CD4-positive, alpha-beta T cell treated with Interleukin-12 subunit alpha and Interleukin-12 subunit beta, for 1 hour (primary cell): ENCODE data around the gene UBXN1.
"Not testable (repeated sequence)": the region's sequence is repeated elsewhere in the genome, so short reads cannot be mapped to it uniquely, and the experiment has no call there.

ENCODE experiments used
- DNase-seq: peaks from one replicate; pipeline ENCODE4 v3.0.0-alpha.2; 2020

The UBXN1 gene

GRCh38 chr11:62707277-62707861 lies 28.5 kb upstream of the UBXN1 start, which contains the start of the genes BSCL2 and GNG3:
BSCL2 (minus strand) TSS chr11:62707424; CDS start chr11:62707195, 229 bp downstream.
GNG3 (plus strand) TSS chr11:62707676; CDS start chr11:62708296, 620 bp downstream.
- no peak for DNase-seq

GRCh38 chr11:62706850-62707247 lies 28.0 kb upstream of the UBXN1 start:
- DNase-seq: no peak

GRCh38 chr11:62705880-62706849 lies 27.3 kb upstream of the UBXN1 start:
- peak; percentile 95 for DNase-seq

GRCh38 chr11:62705413-62705812 lies 26.5 kb upstream of the UBXN1 start:
- no peak for DNase-seq

GRCh38 chr11:62703921-62704320 lies 25.0 kb upstream of the UBXN1 start:
- not testable (repeated sequence) for DNase-seq

GRCh38 chr11:62702246-62702645 lies 23.4 kb upstream of the UBXN1 start:
- DNase-seq: no peak

GRCh38 chr11:62694455-62695167 lies 15.7 kb upstream of the UBXN1 start:
- peak; percentile 83 for DNase-seq

- DNase-seq: not testable (repeated sequence)
Observed at GRCh38 chr11:62693624-62694023, 14.8 kb upstream of the UBXN1 start.

- DNase-seq: no peak
Observed at GRCh38 chr11:62689421-62690183, 10.7 kb upstream of the UBXN1 start, which contains the start of gene LRRN4CL. LRRN4CL (minus strand) TSS chr11:62689530; CDS start chr11:62688508, 1,022 bp downstream.

- DNase-seq: no peak
Observed at GRCh38 chr11:62688491-62688890, 9.6 kb upstream of the UBXN1 start.

- DNase-seq: no peak
Observed at GRCh38 chr11:62687508-62688396, 8.9 kb upstream of the UBXN1 start.

- no peak for DNase-seq
Observed at GRCh38 chr11:62682518-62682917, 3.6 kb upstream of the UBXN1 start.

- peak; percentile 58 for DNase-seq
Observed at GRCh38 chr11:62680825-62681240, 2.0 kb upstream of the UBXN1 start.

- no peak for DNase-seq
Observed at GRCh38 chr11:62678433-62678769, 472 bp downstream of the UBXN1 start.

- DNase-seq: no peak
Observed at GRCh38 chr11:62677714-62678113, 1.2 kb downstream of the UBXN1 start.

GRCh38 chr11:62677156-62677555 lies 1.7 kb downstream of the UBXN1 start:
- DNase-seq: no peak

- no peak for DNase-seq
Observed at GRCh38 chr11:62676698-62677097, 2.2 kb downstream of the UBXN1 start.

GRCh38 chr11:62675415-62675814 lies 3.5 kb downstream of the UBXN1 start:
- DNase-seq: not testable (repeated sequence)

- no peak for DNase-seq
Observed at GRCh38 chr11:62673196-62673525, 5.7 kb downstream of the UBXN1 start.

- peak; percentile 85 for DNase-seq
Observed at GRCh38 chr11:62671608-62672389, 7.1 kb downstream of the UBXN1 start, which contains the start of the genes LBHD1 and UQCC3. LBHD1 (minus strand) TSS chr11:62672267; CDS start chr11:62670031, 2,236 bp downstream. UQCC3 (plus strand) TSS chr11:62671673; CDS start chr11:62671746, 73 bp downstream.

- no peak for DNase-seq
Observed at GRCh38 chr11:62671236-62671607, 7.7 kb downstream of the UBXN1 start.
